GM21619 (cell line): ENCODE results near the gene ASB2.

Source experiments
- ATAC-seq: cut with Tn5 transposase; IDR thresholded peaks from one replicate; pipeline ENCODE4 v1.9.1; 2021; ENCODE audit not compliant: unreplicated experiment

Gene ASB2

GRCh38 chr14:94001501-94002396 is 25.4 kb upstream of the ASB2 start:
- peak; percentile 60 for ATAC-seq

DNA sequence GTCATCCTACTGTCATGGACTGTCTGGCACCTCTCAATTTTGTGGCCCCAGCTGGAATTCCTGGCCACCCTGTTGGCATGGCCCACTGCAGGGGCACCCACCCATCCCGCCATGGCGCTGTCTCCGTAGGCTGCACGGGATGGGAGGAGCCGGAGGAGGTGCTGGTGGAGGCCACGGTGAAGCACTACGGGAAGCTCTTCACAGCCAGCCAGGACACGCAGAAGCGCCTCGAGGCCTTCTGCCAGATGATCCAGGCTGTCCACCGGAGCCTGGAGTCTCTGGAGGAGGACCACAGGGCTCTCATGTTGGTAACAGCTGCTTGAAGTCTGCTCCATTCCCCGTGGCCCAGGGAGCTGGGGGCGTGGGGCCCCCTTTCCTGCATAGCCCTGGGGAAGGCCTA is 24.6 kb upstream of the ASB2 start:
- ATAC-seq: no peak

DNA sequence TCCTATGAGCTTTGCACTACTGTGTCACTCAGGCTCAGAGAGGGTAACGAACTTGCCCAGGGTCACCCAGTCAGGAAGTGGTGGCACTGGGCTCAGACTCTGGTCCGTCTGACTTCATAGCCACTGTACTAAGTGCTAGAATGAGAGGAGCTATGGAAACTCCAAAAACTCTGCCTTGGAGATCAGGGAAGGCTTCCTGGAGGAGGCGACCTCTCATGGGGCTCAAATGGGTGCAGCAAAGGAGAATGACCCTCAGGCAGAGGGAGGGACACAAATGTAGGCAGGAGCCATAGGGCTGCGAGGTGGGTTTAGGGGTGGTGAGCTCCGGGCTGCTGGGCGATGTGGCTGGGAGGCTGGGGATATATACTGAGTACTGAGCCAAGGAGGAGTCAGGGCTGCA is 23.9 kb upstream of the ASB2 start:
- no peak for ATAC-seq

- ATAC-seq: no peak
Observed at GRCh38 chr14:93999573-93999972, 23.2 kb upstream of the ASB2 start.

DNA sequence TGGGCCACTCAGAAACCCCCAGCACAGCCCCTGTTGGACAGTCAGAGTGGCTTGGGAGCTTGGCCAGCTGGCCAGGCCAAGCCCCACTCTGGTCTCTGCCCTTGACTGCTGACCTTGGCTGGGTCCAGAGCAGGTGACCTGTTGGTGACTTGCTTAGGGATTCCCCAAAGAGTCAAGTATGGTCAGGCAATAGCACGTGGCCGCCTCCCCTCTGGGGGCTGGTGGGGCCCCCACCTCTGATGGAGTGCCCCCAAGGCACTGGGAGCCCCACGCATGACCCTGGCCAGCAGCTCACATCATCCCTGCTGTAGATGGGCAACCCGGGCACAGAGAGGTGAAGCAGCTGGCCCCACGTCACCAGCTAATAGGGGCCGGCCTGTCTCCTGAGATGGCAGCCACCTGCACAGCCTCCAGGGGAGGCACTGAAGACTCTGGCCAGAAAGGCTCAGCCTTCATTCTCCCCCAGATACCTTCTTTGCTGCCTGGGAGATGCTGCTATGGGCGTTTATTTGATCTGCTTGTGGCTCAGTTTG is 22.6 kb upstream of the ASB2 start:
- ATAC-seq: no peak

DNA sequence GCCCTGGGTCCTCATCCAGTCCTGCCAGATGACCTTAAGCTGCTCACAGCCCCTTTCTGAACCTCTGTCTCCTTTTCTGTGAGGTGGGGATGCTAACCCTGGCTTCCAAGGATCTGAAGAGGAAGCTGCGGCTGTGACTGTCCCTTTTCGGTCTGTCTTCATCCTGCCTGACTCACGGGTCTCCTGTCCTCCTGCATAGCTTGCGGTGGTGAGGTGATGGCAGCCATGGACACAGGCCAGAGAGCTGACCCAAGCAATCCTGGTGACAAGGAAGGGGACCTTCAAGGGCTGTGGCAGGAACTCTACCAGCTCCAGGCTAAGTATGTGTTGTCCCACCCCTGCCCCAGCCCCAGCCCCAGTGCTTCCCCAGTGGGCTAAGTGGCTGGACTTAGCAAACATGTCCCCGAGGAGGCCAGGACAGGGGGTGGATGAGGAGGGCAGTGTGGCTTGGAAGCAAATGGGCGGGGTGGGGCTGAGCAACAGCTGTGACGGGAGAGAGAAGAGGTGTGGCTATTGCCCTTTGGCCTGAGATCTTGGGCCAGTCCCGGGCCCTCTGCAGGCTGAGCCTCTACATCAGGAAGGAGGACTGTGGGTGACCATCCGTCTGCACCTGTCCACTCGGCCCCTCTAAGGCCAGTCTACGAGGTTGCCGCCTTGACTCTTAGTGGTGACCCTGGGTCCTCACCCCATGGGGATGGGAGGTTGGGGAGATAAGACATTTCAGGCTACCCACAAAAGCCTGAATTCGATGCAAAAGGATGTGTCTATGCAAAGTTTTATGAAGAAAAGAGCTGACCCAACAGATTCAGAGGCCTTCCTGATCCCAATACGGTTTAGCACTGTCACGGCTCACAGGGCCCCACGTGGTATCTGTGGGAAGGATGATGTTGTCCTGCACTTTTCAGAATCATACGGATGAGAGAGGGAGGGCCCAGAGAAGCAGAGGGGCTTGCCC is 21.8 kb upstream of the ASB2 start:
- ATAC-seq: no peak

GRCh38 chr14:93997082-93997481 is 20.7 kb upstream of the ASB2 start, which contains the start of gene CCDC197:
Gene CCDC197 (plus strand): TSS chr14:93997301. CDS start chr14:93998132, 831 bp downstream.
- no peak for ATAC-seq

DNA sequence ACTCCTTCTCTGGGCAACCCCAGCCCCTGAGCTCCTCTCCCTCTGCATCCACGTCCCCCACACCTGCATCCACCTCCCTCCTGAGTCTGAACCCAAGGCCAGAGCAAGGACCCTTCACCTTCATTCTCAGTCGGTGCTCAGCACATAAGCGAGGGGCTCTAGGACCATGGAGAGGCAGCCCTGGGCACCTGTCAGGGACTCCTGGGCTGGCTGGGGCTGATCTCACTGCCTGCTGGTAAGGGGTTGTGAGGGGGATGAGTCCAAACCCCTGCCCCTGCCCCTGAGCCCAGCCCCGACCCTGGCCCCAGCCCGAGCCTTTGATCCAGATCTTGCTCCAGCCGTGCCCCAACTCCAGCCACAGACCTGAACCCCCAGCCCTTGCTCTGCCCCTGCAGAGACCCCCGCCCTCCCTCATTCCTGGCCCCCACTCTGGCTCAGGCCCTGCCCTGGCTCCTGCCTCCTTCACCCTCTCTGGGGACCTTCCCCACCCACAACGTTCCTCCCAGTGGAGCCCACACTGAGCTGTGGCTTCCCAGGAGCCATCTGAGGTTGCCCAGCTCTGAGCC is 19.8 kb upstream of the ASB2 start:
- no peak for ATAC-seq

- no peak for ATAC-seq
Observed at GRCh38 chr14:93994919-93995682, 18.7 kb upstream of the ASB2 start.

DNA sequence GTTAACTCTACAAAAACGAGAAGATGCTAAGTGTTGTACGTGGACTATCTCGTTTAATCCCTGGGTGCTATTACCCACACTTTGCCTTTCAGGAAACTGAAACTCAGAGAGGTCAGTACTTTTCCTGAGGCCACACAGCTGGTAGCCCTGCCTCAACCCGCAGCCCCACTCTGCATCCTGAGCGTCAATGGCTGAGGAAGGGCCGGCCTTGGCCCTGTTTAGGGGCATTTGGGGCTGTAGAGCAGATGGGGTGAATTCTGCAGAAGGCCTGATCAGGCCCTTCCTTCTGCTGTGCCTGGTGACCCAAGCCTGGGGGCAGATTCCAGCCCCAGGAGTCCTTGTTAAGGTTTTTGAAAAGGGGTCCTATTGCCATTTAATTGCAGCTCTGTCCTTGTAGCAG is 17.0 kb upstream of the ASB2 start:
- no peak for ATAC-seq

DNA sequence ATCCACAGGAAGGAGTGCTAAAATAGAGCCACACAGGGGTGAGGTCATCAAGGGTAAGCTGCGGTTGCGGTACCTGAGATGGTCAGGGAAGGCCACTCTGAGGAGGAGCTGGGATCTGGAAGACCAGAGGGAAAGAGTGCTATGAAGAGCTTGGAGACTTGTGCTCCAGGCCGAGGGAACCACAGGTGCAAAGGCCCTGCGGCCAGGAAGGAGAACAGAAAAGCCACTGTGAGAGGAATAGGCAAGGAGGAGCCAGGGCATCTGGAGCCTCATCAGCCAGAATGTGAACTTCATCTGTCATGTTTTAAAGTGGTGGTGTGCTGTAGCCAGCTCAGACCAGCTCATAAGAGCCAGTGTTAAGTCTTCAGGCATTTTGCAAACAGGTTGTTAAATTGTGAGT is 15.3 kb upstream of the ASB2 start:
- ATAC-seq: no peak

GRCh38 chr14:93991212-93991611 is 14.8 kb upstream of the ASB2 start:
- no peak for ATAC-seq

GRCh38 chr14:93989939-93990338 is 13.6 kb upstream of the ASB2 start:
- peak; percentile 70 for ATAC-seq

- ATAC-seq: no peak
Observed at GRCh38 chr14:93987815-93988476, 11.6 kb upstream of the ASB2 start.

DNA sequence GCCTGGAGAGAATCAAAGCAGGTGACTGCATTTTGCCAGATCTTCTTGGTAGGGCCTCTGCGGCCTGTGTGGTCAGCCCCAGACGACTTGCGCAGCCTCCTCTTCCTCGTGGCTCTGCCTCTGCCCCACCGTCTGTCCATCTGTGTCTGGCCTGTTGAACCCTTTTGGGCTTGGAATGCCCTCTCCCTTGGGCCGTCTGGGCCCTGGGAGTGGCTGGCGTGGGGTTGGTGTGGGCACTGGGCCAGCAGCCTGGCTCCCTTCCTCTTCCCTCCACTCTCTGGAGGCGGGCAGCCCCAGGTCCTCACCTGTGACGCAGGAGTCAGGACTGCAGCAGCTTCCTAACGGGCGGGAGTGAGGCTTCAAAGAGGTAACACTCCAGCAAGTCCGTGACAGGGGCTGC is 11.0 kb upstream of the ASB2 start:
- ATAC-seq: no peak

- ATAC-seq: no peak
Observed at GRCh38 chr14:93986955-93987354, 10.6 kb upstream of the ASB2 start.

DNA sequence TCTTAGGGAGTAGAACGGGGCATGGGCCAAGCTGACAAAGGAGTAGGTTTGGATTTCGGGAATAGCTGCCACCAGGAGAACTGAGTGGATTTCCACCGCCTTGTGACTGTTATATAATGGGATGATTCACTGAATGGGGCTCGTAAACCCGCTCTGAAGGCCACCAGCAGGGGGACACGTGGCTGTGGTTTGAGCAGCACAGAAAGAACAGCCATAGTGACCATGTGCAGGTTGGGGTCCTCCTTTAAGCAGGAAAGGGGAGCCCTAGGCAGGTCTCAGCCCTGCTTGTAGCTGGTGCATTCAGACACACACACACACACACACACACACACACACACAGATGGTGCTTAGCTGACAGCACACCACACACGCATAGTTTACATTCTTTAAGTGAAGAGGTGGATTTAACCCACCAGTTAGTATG is 8.6 kb upstream of the ASB2 start:
- no peak for ATAC-seq

- ATAC-seq: no peak
Observed at GRCh38 chr14:93984070-93984469, 7.7 kb upstream of the ASB2 start.

DNA sequence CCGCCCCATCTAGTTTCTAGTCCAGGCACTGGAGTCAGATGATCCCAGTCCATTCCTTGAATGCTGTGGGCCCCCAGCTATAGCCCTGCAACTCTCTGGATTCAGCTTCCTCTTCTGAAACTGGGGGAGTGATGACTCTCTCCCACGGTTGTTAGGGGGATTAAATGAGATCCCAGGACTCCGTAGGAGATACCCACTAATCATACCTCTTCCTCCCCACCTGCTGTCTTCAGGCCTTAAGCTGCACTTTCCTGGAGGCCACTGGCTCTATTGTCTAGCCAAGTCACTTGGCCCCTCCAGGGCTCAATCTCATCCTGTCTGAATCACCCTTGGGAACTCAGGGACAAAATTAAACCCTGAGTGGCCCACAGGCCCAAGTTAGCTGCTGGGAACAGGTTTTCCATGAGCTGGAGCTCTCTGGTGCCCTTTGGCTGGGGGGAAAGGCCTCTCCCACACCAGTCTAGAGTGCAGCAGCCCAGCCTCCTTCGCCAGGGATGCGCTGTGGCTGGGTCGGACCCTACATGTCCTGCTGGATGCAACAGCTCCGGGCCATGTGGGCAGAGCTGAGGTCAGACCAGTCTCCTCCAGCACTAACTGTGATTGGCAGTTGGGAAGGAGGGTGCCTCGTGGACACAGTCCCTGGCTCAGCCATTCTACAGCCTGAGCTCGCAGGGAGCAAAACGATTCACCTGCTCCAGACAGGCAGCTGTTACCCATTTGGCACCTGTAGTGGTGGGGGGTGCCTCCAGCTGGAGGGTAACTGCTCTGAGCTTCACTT is 6.0 kb upstream of the ASB2 start:
- no peak for ATAC-seq
